Activated CD4-positive, CD25-positive, alpha-beta regulatory T cell (primary cell): ENCODE measurements around the gene REXO5.
"Not testable (repeated sequence)": the region's sequence is repeated elsewhere in the genome, so short reads cannot be mapped to it uniquely, and the experiment has no call there.

Source experiments
- DNase-seq, 4 experiments: peaks; one replicate each; lab custom pipeline; 2025; lab: John Stamatoyannopoulos, UW

REXO5 gene

DNA sequence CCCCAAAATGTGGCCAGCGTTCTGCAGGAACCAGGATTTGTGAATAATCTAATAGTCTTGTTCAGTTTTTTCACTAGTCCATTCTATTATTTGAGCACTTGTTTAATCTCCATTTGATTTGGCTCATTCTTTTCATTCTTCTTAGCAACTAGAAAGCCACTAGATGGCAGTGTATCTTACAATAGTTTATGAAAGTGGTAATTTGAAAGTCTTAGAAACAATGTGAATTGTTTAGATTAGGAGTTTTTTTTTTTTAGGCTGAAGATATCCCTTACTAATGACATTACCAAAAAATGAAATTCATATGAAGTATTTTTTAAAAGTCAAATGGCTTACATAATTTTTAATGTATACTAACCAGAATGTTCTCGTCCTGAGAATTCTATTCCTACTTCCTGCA lies 6.7 kb upstream of the REXO5 start:
- DNase-seq, result no peak

DNA sequence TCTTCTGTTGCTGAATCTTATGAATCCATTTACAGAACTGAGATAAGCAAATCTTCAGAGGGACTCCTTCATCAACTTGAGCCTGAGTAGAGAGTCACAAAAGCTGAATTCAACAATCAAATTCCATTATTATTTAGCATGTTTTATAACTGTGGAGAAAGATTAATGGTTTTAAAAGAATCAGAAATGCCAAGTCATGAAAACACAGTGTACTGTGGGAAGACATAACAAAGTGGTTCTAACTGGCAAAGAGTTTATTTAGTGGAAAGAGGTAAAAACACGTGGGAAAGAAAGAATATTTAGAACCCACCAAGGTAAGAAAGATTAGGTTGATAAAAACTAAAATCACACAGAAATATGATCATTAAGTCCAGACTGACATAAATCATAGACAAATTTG lies 5.0 kb upstream of the REXO5 start:
- DNase-seq, result no peak

DNA sequence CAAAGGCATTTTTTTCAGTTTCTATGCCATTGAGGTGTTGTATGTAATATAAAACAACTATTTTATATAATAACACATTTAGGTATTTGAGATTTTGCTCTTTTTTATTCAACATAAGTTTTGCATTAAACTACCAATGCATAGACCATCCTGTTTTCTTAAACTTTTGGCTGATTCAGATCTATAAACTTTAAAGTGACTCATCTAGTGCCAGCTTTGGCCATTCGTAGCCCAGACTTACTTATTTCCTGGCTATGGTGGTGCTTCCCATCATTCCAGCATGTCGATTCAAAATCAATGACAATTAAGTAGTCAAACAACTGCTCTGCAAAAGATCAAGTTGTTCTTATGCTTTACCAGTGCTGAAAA lies 3.2 kb upstream of the REXO5 start:
- no peak for DNase-seq

DNA sequence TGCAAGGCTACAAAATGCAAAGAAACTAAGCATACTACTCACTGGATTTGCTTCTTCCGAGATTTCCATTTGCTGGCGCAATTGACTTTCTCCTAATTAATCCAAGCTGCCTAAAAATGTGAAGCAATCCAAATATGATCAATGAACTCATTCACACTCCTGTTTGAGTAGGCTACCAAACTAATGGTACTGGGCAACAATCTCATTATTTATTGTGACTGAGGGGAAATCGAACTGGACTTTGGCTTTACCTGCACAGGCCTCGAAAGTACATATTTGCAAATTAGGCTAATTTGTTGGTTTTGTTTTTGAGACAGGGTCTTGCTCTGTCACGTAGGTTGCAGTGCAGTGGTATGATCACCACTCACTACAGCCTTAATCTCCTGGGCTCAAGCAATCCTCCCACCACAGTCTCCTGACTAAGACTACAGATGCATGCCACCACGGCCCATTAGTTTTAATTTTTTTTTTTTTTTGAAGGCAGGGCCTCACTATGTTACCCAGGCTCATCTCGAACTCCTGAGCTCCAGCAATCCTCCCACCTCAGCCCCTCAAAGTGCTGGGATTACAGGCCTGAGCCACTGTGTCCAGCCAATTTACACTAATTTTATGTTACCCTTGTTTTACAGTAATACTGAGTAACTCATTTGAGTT lies 2.6 kb upstream of the REXO5 start:
- DNase-seq, result no peak

DNA sequence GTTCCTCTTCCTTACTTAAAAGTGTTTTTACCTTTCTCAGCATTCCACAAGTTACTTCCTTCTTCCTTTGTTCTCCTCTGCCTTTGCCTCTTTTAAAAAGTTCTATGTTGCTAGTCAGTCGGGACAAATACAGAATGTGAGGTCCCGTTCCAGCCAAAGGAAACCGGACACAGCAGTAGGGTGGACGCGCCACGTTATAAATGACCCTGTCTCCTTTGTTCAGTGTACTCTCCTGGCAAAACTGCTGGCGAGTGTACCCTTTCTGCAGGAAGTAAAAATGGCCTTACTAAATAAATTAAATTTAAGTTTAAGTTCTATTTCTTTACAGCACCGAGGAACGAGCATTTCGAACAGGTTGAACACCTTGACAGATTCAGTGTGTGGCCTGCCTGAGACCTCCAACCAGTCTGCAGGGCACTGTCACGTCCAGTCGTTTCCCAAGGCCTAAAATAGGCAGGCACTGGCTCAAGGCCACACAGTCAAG lies 601 bp upstream of the REXO5 start:
- DNase-seq, result not testable (repeated sequence)

DNA sequence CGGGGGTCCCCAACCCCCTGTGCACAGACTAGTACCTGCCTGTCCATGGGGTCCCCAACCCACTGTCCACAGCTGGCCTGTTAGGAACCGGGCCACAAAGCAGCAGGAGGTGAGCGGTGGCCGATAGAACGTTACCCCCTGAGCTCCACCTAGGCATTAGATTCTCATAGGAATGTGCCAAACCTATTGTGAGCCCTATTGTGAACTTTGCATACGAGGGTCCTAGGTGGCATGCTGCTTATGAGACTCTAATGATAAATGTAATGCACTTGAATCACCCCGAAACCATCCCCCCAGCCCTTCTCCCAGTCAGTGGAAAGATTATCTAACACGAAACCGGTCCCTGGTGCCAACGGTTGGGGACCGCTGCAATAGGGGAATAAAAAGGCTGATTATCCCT lies 1.5 kb downstream of the REXO5 start:
- DNase-seq, result no peak

DNA sequence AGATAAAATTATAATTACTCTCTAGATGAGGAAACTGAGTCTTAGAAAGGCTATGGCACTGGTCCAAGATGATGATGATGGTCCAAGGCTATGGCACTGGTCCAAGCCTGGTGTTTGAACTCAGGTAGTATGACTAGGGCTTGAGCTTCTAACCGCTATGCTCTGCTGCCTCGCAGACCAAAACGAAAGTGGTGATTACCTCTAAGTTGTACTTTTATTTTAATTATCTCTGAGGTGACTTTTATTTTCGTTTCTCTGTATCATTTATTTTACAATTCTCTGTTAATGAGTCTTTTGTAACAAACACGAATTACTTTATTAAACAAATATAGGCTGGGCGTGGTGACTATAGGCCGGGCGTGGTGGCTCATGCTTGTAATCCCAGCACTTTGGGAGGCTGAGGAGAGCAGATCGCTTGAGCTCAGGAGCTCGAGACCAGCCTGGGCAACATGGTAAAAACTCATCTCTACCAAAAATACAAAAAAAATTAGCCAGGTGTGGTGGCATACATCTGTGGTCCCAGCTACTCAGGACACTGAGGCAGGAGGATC lies 5.6 kb downstream of the REXO5 start:
- DNase-seq, result no peak

DNA sequence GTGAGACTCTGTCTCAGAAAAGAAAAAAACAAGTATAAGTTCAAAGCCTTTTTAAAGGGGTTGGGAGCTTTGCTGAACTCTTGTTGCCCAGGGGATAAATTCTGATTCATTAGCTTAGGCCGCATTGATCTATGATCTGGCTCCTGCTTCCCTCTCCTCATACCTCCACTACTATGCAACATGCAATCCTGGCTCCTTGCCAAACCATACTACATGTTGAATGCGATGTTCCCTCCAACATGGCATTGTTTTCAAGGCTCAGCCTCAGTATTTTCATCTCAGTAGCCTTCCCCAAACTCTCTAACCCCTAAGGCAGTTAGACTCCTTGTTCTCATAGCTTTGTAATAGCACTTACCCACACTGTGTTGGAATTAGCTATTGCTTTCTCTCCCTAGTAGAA lies 6.2 kb downstream of the REXO5 start:
- no peak for DNase-seq

DNA sequence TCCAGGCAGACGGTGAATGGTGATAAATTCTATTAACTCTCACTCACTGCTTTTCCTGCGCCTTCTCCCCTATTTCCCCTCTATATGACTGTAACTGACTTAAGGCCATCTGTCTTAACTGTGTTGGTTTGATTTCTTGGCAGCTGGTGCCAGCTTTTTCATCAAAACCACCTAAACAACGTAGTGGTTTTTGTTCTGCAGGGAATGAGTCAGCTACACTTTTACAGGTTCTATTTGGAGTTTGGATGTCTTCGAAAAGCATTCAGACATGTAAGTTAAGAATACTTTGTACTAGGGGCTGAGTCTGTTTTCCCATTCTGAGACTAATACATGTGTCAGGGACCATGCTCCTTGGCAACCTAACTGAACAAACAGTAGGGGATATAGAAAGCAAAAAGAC lies 8.5 kb downstream of the REXO5 start:
- no peak for DNase-seq

DNA sequence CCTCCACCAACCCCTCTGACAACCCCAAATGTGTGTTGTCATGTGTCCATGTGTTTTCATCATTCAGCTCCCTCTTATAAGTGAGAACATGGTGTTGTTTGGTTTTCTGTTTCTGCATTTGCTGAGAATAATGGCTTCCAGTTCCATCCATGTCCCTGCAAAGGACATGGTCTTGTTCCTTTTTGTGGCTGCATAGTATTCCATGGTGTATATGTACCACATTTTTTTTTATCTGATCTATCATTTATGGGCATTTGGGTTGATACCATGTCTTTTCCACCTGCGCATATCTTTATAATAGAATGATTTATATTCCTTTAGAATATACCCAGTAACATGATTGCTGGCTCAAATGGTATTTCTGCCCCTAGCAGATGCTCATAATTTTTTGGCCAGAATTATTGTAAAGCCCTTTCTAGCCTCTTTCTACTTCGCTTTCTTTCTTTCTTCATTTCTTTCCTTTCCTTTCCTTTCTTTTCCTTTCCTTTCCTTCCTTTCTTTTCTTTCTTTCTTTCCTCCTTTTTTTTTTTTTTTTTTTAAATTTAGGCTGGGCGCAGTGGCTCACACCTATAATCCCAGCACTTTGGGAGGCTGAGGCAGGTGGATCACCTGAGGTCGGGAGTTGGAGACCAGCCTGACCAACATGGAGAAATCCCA lies 12.7 kb downstream of the REXO5 start:
- no peak for DNase-seq

DNA sequence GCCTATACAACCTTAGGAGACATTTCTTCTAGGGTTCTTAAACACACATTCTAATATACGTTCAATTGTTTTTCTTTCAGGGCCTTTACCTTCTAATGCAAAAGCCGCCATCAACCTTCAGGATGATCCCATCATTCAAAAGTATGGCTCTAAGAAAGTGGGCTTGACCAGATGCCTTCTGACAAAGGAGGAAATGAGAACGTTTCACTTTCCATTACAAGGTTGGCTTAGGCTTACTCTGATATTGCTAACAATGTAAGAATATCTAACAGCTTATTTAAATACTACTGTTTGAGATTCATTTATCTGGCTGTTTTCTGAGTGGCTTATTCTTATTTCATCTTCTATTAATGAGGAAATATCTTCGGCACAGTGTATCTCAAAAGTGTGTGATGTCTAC lies 15.4 kb downstream of the REXO5 start:
- DNase-seq, result no peak

DNA sequence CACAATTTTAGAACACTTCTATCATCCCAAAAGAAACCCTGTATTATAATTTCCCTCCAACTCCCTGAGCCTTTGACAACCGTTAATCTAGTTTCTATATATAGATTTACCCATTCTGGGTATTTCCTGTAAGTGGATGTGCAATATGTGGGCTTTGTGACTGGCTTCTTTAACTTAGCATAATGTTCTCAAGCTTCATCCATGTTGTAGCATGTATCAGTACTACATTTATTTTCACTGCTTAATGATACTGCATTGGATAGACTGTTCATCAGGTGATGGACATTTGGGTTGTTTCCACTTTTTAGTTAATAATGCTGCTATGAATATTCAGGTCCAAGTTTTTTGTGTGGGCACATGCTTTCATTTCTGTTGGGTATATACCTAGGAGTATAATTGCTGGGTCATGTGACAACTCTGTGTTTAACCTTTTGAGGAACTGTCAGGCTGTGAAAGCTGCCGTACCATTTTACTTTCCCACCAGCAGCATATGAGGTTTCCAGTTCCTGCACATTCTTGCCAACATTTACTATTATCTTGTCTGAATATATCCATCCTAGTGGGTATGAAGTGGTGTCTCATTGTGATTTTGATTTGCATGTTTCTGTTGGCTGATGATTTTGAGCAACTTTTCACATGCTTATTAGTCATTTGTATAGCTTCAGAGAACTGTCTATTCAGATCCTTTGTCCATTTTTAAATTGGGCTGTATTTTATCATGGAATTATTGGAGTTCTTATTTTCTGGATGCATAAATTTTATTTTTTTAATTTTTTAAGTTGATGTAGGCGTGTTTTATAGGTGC lies 16.4 kb downstream of the REXO5 start:
- DNase-seq, result no peak

DNA sequence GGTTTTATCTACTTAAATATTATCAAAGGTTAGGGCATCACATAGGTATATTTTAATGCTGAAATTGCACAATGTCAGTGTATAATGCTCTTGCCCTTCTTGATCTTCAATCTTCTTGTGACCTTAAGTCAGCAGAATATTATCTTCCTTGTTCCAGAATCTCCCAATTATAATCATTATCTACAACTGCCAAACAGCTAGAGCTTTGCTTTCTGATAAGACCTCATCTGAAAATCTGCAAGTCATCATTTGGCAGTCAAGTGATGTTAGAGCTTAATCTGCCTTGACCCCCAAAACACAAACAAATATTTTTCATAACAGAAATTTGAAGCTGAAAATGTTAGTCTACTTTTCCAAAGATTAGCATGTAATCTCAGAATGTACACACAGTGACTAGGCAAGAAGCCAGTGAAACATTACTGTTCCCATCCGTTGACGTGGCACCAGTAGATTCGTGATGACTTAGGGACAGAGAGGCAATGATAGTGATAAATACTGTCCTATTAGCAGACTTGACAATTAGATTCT lies 19.8 kb downstream of the REXO5 start:
- DNase-seq, result no peak

DNA sequence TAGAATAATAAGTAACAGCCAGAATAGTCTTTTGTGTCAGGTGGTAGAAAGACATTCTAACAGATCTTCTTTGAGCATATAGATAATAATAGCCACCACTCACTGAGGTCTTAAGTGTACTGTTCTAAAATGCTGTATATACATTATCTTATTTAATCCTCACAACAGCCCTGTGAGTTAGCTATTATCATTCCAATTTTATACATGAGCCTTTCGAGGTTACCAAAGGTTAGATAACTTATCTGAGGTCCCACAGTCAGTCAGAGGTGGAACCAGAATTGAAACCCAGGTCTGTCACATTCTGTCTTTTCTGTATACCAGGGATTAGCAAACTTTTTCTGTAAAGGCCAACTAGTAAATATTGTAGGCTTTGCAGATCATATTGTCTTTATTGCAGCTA lies 23.2 kb downstream of the REXO5 start:
- DNase-seq, result no peak

DNA sequence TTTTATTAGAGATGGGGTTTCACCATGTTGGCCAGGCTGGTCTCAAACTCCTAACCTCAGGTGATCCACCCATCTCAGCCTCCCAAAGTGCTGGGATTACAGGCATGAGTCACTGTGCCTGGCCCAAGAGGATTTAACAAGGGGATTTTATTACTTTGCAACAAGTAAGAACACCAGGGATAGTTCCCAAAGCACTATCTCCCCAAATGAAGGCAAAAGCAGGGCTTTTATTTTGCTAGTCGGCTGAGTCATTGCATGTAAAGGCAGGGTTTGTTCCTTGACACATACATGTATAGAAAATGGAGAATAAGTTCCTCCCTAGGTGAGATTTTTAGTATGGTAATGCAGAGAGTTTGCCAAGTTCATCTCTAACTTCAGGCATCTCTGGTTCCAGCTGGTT lies 24.0 kb downstream of the REXO5 start:
- DNase-seq, result no peak

DNA sequence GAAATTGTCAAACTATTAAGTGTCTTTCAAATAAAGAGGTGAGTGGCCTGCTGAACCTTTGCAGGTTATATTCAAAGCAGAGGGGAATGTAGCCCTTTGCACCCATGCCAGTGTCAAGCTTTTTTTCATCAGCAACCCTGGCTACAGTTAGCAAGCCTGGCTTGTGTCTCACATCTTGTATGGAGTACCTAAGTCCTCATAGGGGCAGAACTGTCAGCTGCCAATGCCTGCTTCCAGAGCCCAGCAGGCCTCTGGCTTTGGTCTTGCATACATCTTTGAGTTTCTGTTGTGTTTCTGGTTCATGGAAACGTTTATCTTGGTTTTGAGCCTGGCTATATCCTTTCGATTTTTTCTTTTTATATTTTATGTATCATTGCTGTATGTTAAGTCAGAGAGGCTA lies 26.8 kb downstream of the REXO5 start:
- DNase-seq, result no peak

DNA sequence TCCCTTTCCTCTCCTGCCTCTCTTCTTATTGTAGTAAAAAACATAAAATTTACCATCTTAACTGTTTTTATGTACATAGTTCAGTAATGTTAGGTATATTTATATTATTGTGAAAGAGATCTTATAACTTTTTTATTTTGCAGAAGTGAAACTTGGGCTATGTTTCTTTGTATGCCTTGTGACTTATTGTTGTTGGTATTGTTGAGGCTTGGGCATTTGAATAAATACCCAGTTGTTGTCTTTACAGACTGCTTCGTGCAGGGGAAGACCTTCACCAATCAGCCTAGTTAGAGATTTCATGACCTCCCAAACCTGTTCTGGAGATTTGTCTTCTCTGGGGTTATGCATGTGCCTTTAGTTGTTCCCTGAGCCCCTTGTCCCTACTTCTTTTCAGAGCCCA lies 31.9 kb downstream of the REXO5 start:
- DNase-seq, result no peak

DNA sequence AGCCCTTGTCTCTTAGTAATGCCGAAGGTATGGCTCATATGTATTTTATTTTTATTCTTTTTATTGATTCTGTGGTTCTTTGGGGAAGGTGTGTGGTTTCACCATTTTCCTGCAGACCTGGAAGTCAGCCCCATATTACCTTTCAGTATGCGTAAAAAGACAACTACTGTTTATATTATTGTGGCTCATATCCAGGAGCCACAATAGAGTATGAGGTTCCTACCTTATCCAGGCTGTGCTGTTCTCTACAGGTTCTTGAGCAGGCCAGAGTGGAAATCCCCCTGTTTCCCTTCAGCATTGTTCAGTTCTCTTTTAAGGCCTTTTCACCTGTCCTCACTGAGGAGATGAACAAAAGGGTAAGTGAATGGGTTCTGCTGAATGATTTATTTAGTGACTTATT lies 33.2 kb downstream of the REXO5 start:
- no peak for DNase-seq

DNA sequence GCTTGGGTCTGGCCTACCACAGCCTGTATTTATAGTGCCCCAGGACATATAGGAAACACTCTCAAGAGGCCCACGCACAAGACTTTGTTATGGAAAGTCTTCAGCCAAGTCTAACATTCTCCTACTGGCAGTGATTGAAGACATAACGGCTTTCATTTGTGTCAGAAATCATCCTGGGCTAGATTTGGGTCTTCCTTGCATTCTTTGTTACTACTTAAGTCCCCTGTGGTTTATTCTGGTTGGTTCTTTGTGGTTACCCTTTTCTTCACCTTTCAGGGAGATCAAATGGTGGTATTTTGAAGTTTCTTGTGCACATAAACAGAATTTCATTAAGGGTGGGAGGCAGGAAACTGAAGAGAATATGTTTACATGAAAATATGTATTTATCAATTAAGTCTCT lies 37.7 kb downstream of the REXO5 start:
- DNase-seq, result no peak

DNA sequence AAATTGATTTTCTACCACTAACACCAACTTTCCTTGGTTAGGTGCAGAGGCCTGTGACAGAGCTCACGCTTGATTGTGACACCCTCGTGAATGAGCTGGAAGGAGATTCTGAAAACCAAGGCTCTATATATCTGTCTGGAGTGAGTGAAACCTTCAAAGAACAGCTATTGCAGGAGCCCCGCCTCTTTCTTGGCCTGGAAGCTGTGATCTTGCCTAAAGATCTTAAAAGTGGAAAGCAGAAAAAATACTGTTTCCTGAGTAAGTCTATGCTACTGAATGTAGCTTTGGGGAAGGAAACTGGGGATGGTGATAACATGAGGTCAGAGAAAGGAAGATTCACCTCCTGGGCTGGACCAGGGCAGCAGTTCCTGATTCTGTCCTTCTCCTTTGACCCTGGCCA lies 38.3 kb downstream of the REXO5 start:
- DNase-seq, result no peak

DNA sequence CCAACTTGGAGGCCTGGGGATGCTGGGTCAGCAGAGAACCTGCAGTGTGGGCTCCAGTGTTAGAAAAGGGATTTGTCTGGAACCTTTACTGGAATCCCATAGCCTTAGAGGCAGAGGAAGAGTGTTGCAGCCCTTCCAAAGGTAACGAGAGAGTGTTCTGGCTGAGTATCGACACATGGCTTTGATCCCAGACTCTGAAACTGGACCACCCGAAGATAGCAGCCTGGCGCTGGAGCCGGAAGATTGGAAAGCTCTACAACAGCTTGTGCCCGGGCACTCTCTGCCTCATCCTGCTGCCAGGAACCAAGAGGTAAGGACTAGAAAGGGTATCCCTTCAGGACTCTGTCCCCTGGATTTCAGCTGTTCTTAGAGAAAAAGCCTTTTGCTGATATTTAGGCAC lies 39.7 kb downstream of the REXO5 start:
- DNase-seq, result no peak

DNA sequence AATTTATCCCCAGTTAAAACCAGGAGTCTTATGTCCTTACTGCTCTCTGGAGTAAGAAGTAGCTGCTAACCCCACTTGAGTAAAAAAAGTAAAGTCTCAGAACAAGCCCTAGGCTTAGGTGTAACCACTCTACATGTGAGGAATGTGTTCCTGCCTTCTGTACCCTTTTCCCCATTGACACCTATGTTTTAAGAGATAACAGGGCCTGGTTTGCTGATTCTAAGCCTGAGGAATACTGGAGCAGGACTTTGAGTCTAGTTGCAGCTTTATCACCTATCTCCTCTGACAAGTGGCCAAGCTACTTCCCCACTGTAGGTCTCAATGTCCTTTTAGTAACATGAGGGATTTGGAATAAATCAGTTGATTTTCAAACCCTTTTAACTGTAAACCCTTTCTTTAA lies 40.2 kb downstream of the REXO5 start:
- no peak for DNase-seq

DNA sequence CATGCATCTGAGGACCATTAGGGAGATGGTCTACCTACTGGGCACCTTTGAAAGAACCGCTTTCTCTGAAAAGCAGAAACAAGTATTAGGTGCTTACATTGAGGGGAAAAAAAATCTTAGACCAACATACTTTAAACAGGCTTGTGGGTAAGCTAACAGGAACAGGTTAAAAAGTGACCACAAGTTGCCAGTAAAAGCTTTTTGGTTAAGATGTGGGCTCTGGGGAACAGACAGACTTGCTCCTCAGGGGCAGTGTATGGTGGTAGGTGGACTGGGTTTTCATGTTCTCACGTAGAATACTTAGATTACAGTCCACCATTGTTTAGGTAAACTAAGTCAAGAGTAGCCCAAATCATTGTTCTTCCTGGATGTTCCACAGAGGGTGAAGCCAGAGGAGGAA lies 41.2 kb downstream of the REXO5 start:
- no peak for DNase-seq
